Left lung (tissue), 10 donors: ENCODE results near the gene PNPLA7. TPM values are rescaled to one million over a fixed set of nuclear protein-coding genes. Genes with fewer than 3 reads are reported as not detected.

Experiments used
- ATAC-seq: fragments of 200-7000 bp; cut with Tn5 transposase; one replicate; pipeline ENCODE4 v1.9.1; 2020; ENCODE audit warnings: moderate library complexity
- DNase-seq, 4 donors: peaks; one replicate each; pipeline ENCODE4 v3.0.0-alpha.2; 2013 to 2020
- H3K27ac ChIP-seq, 2 donors: fragments of 200-600 bp; sonication (generic) in 1 of 2; one replicate each; pipeline versions ENCODE4 v1.5.0 to v1.8.0; 2020 to 2021
- H3K27me3 ChIP-seq, 2 donors: fragments of 200-600 bp; sonication (generic) in 1 of 2; one replicate each; pipeline versions ENCODE4 v1.5.0 to v1.8.0; 2020 to 2021
- H3K36me3 ChIP-seq, 2 donors: fragments of 200-600 bp; sonication (generic) in 1 of 2; one replicate each; pipeline versions ENCODE4 v1.5.0 to v1.8.0; 2020 to 2021
- H3K4me1 ChIP-seq, 2 donors: fragments of 200-600 bp; one replicate each; pipeline ENCODE4 v1.8.0; 2021
- H3K4me3 ChIP-seq, 2 donors: fragments of 200-600 bp; sonication (generic) in 1 of 2; one replicate each; pipeline versions ENCODE4 v1.5.0 to v1.8.0; 2020 to 2021; ENCODE audit warnings: mild to moderate bottlenecking in 1 of 2
- H3K9me3 ChIP-seq, 2 donors: fragments of 200-600 bp; sonication (generic) in 1 of 2; one replicate each; pipeline versions ENCODE4 v1.5.0 to v1.8.0; 2020 to 2021
- intact Hi-C, 2 donors: fragments of 100-400 bp; cut with DNase I; formaldehyde crosslinking; loops; one replicate each; pipeline versions ENCODE4 v1.11.2 to v1.14.2; 2022
- polyA plus RNA-seq, 6 donors: library from polyadenylated mRNA; unstranded; fragments of 120-200 nt; gene quantifications; one replicate each; pipeline ENCODE4 v1.2.1, GENCODE V29; 2013; ENCODE audit not compliant: insufficient read length in 6 of 6
- total RNA-seq, 2 donors: library from RNA; stranded (reverse); fragmentation: NEBNext Ultra II Directional; extraction: Animal tissue kit (Norgen Biotek cat#: 25700); gene quantifications; one replicate each; pipeline ENCODE4 v1.2.1, GENCODE V29; 2021
- TF ChIP-seq, protein P1 (sequence below), 2 donors: fragments of 200-600 bp; sonication (generic) in 1 of 2; IDR thresholded peaks; one replicate each; pipeline versions ENCODE4 v1.5.0 to v1.8.0; 2021; ENCODE audit warnings: antibody characterized with exemption in 2 of 2
- donor health status: DM: no; HTN: yes; CAD: no.
- donor health status: DM: no; HTN: no; CAD: no.

PNPLA7 gene
- total and polyA plus RNA-seq, 8 donors, result 2.9 to 8.9 (median 4.9) TPM

DNA sequence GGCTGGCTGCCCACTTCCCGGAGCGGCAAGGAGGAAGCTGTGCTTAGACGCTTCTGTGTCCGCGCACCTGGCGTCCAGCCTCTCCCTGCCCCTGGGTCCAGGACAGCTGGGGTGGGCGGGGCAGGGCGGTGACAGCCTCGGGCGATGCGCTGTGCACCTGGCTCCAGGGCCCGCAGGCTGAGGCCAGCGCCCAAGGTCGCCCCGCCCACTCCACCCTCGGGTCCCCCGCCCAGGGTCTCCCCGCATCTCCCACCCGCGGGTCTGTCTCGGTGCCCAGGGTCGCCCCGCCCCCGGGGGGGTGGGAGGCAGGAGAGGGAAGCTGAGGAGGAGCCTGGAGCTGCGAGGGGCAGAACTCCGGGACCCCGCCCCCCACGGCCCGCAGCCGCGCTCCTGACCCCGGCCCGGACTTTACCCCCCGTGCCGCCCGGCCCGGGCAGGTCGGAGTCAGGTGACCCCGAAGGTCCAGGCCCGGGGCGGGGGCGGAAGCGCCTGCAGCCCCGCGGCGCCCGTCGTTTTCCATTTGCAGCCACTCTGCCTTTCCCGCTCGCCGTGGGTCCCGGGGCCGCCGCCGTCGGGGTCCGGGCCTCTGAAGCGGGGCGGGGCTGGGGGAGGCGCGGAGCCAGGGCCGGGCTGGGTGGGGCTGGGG lies 108.8 kb downstream of the PNPLA7 start, which contains the start of gene ENTPD8:
ENTPD8 (minus strand) TSS at position 69 of the 646 bp plus-strand sequence. CDS start 3,072 bp downstream, outside the sequence.
- ATAC-seq, result peak; percentile 72

DNA sequence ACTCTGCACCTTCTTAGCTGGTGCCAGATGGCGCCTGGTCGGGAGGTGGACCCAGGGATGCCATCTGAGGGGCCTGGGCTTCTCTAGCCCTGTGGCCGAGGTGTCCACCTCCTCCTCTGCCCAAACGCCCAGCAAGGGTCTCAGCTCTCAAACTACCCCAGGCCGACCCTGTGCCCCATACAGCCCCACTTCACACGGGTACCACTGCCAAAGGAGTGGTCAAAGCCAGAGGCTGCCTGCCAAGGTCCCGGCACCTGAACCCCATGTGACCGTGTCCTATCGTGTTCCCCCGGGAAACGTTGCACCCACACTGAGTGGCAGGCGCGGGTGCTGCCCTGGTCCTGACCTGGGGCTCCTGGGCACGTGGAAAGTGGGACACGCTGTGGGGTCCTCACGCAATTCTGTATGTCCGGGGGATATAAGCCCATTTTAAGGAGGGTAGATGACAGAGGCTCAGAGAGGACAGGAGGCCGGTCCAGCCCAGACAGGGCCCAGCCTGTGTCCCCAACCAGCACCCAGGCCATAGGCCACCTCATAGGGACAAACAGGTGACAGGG lies 111.0 kb downstream of the PNPLA7 start:
- intact Hi-C loops, result no loop called here
- Histone ChIP-seq H3K27ac (no peak overlapping the region), H3K9me3 (no peaks in the 10 kb centered on the region), H3K4me1 (peaks cover 5 to 10% of the 10 kb centered on the region in 2 donors), H3K27me3 (peaks cover 4 to 44% of the 10 kb centered on the region in 2 donors), H3K36me3 (no peaks in the 10 kb centered on the region), H3K4me3 (no peak overlapping the region)
- TF ChIP-seq, protein P1, sequence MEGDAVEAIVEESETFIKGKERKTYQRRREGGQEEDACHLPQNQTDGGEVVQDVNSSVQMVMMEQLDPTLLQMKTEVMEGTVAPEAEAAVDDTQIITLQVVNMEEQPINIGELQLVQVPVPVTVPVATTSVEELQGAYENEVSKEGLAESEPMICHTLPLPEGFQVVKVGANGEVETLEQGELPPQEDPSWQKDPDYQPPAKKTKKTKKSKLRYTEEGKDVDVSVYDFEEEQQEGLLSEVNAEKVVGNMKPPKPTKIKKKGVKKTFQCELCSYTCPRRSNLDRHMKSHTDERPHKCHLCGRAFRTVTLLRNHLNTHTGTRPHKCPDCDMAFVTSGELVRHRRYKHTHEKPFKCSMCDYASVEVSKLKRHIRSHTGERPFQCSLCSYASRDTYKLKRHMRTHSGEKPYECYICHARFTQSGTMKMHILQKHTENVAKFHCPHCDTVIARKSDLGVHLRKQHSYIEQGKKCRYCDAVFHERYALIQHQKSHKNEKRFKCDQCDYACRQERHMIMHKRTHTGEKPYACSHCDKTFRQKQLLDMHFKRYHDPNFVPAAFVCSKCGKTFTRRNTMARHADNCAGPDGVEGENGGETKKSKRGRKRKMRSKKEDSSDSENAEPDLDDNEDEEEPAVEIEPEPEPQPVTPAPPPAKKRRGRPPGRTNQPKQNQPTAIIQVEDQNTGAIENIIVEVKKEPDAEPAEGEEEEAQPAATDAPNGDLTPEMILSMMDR (IDR thresholded peaks at IDR 0.05), result no peak
- ATAC-seq (no peak), DNase-seq (peak in 1 of 4 donors; percentile 52)

More for the DNA sequence above, 108.8 kb downstream of the PNPLA7 start, which contains the start of gene ENTPD8:
- peak in 2 of 4 donors; percentile 45 to 88 for DNase-seq
- peak within 1 kb of the TSS; percentile 22 to 38 for H3K4me3 ChIP-seq
- H3K27me3 ChIP-seq, result peaks cover 4 to 44% of the 10 kb centered on the region in 2 donors
- TF ChIP-seq, protein P1 (IDR thresholded peaks at IDR 0.05), result no peak
- H3K36me3 ChIP-seq, result no peaks in the 10 kb centered on the region
- intact Hi-C loops, result no loop called here
- H3K9me3 ChIP-seq, result no peaks in the 10 kb centered on the region
- no peak within 1 kb of the TSS for H3K27ac ChIP-seq
- peaks cover 5 to 19% of the 10 kb centered on the region in 2 donors for H3K4me1 ChIP-seq

DNA sequence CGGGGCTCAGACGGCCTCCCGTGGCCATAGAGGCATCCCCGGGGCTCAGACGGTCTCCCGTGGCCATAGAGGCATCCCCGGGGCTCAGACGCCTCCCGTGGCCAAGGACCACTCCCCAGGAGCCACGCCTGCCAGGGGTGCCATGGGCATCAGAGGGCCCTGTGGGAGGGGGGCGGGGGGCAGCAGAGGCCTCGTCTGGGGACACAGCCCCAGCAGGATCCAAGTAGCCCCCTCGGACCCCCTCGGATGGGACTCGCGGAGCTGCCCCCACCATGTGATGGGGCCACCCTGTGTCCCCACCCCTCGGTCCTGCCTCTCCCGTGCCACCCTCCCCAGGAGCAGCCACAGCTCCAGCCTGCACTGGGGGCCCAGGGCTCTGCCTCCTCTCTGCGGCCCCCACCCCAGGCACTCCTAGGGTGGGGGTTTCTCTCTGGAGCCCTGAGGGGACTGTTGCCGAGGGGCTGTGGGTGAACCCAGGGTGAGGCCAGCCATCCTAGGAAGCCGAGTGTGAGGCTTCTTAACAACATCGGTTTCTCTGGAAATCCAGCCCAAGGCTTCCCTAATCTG lies 111.5 kb downstream of the PNPLA7 start:
- Histone ChIP-seq H3K4me3 (no peak overlapping the region), H3K9me3 (no peaks in the 10 kb centered on the region), H3K4me1 (peaks cover 5 to 10% of the 10 kb centered on the region in 2 donors), H3K36me3 (no peaks in the 10 kb centered on the region), H3K27ac (no peak overlapping the region), H3K27me3 (peaks cover 4 to 39% of the 10 kb centered on the region in 2 donors)
- peak in 1 of 4 donors; percentile 50 for DNase-seq
- no peak for ATAC-seq
- intact Hi-C loops, result no loop called here
- TF ChIP-seq, protein P1 (IDR thresholded peaks at IDR 0.05), result no peak

DNA sequence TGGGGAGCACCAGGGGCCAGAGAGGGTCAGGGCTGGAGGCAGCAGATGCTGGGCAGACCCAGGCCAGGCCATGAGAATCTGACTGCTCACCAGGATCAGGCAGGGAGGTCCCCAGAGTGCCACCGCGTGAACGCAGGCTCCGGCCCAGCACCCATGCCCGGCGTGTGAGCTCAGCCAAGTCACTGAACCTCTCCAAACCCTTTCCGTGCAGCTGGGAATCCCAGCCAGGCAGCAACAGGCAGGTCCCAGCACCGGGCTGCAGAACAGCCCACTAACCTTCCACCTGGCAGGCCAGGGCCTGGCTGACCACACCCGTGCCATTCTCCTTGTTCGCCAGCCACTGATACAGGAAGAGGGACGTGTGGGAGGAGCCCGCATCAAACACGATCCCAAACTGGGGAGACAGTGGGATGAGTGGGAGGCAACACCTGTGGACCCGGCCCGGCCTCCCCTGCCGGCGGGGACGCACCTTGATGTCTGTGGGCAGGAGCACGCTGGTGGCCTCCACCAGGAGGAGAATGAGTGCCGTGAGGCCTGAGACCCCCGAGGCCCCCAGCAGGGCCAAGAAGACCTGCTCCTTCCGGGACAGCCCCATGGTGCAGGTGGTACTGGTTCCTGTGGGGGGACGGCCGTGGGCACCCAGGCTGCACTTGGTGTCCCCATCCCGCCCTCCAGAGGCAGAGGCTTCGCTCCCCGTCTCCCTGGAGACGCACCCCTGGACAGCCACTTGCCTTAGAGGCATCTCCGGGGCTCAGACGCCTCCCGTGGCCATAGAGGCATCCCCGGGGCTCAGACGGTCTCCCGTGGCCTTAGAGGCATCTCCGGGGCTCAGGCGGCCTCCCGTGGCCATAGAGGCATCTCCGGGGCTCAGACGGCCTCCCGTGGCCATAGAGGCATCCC lies 112.3 kb downstream of the PNPLA7 start:
- TF ChIP-seq, protein P1 (IDR thresholded peaks at IDR 0.05), result no peak
- H3K4me1 ChIP-seq, result peaks cover 5 to 10% of the 10 kb centered on the region in 2 donors
- DNase-seq (peak in 2 of 4 donors; percentile 27 to 72), ATAC-seq (no peak)
- H3K36me3 ChIP-seq, result no peaks in the 10 kb centered on the region
- peaks cover 4 to 32% of the 10 kb centered on the region in 2 donors for H3K27me3 ChIP-seq
- H3K9me3 ChIP-seq, result no peaks in the 10 kb centered on the region
- no peak overlapping the region for H3K27ac ChIP-seq
- H3K4me3 ChIP-seq, result no peak overlapping the region
- intact Hi-C loops, result no loop called here
